RPMI8226 (cell line): Measurements from ENCODE around the gene CIT.

Experiments used
- DNase-seq: peaks from one replicate; pipeline ENCODE4 v3.0.0-alpha.2; 2015

Gene CIT

GRCh38 chr12:119857041-119857591, 20.0 kb downstream of the CIT start:
- DNase-seq = no peak

DNA sequence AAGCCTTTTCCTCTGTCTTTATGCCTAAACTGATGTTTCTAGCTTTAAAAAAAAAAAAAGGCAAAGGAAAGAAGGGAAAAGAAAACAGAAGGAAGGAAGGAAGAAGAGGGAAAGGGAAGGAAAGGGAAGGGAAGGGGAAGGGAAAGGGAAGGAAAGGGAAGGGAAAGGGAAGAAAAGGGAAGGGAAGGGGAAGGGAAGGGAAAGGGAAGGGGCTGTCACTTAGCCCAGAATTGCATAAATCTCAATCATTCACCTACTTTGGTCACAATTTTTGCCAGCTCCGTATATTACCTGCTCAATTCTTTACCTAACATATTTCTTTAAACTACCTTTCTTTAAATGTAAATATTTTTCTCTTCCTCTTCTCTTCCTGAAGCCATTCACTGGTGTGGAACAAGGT, 26.8 kb downstream of the CIT start:
- DNase-seq = no peak

- DNase-seq = no peak
Measured at GRCh38 chr12:119843100-119843499, 34.0 kb downstream of the CIT start.

DNA sequence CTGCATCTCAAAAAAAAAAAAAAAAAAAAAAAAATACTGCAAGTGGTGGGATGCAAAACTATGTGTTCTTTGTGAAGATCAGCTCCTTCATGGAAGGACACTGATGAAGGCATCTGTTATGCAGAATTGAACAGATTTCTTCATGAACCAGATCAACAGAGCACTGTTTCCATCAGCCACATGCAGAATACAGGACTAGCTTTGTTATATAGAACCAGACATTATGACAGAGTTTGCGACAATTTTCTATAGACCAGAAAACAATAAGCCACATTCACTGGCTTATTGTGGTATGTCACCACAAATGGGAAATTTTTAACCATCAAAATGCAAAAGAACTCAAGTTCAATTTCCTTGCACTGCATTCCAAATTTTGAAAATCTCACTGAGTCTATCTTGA, 34.7 kb downstream of the CIT start:
- DNase-seq = no peak

GRCh38 chr12:119841433-119842210, 35.5 kb downstream of the CIT start:
- no peak for DNase-seq

- DNase-seq = no peak
Measured at GRCh38 chr12:119840582-119840981, 36.5 kb downstream of the CIT start.

DNA sequence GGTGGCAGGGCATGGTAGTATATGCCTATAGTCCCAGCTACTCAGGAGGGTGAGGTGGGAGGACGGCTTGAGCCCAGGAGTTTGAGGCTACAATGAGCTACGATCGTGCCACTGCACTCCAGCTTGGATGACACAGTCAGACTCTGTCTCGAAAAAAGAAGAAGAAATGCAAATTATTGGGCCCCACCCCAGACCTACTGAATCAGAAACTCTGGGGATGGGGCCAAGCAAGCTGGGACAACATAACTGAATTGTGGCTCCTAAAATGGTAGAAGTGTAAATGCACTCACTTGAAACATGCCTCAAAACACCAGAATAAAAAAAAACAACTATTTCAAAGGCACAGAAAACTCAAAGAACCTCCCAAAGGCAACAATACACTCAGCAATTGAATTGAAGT, 37.0 kb downstream of the CIT start:
- DNase-seq = no peak

- DNase-seq = no peak
Measured at GRCh38 chr12:119838826-119839600, 38.1 kb downstream of the CIT start.

- DNase-seq = no peak
Measured at GRCh38 chr12:119836781-119837180, 40.3 kb downstream of the CIT start.

GRCh38 chr12:119835068-119835467, 42.1 kb downstream of the CIT start:
- DNase-seq = no peak

DNA sequence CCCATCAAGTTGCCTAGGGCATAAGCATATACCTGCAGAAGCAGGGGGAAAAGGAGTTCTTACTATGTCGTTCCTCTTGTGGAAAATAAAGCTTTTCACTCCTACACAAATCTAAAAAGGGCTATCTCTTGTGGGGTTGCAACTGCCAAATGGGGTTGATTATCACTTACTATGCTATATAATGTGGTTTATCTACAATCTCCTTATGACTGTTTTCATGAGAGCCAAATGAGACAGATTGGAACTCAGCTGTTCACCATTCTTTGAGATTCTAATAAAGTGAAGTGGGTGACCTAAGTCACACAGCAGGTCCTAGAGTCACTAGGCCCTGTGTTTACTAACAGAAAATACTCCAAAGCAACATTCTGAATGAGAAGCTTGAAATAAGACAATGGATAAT, 47.7 kb downstream of the CIT start:
- DNase-seq = no peak

- DNase-seq = no peak
Measured at GRCh38 chr12:119828300-119828699, 48.8 kb downstream of the CIT start.

DNA sequence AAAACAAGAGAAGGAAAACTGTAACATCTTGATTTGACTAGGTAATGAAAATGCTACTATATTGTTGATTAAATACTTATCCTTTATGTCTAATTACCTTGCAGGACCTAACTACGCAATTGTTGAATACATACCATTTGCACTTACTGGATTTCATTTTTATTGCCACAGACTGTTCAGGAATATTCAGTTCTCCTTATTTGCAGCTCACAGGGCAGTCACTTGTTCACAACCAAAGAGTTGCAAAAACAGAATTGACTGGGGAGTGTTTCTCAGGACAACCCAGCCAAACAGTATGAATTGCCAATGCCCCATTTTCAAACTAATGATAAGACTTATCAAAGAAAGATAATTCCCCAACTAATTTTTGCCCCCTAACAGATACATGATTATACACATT, 49.4 kb downstream of the CIT start:
- no peak for DNase-seq

DNA sequence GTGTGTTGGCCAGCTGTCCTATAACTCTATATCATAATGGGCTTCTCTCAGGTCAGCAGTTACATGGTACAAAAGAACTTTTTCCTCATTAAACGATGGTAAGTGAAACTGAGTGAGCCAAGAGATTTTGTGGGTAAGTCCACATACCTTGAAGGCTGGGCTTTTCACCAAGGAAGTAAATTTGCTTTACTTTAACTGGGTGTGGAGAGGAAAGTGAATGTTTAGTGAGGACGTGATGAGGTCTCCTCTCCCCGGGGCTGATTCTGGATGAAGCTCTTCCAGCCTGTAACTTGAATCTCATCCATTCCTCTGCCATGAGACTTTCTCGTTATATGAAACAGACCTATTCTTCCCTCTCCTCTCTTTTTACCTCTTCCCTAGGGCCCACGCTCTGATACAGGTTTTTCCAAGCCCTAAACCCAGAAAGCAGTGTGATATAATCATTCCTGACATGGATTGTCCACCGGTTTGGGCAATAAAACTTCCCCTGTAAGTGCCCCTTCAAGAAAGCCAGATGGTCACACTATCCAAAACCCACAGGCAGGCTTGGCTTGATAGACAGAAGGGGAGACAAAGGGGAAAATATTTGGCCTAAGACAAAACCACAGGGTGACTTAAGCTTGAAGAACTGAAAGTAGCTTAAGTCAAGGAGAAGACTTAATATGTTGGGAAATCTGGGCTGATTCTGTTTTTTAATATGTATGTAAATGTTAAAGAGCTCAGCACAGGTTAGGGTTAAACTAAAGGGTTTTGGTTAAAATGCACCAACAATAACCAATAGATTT, 50.3 kb downstream of the CIT start:
- DNase-seq = no peak

- no peak for DNase-seq
Measured at GRCh38 chr12:119825262-119825661, 51.9 kb downstream of the CIT start.

- no peak for DNase-seq
Measured at GRCh38 chr12:119822046-119822445, 55.1 kb downstream of the CIT start.

GRCh38 chr12:119819322-119819721, 57.8 kb downstream of the CIT start:
- DNase-seq = no peak

DNA sequence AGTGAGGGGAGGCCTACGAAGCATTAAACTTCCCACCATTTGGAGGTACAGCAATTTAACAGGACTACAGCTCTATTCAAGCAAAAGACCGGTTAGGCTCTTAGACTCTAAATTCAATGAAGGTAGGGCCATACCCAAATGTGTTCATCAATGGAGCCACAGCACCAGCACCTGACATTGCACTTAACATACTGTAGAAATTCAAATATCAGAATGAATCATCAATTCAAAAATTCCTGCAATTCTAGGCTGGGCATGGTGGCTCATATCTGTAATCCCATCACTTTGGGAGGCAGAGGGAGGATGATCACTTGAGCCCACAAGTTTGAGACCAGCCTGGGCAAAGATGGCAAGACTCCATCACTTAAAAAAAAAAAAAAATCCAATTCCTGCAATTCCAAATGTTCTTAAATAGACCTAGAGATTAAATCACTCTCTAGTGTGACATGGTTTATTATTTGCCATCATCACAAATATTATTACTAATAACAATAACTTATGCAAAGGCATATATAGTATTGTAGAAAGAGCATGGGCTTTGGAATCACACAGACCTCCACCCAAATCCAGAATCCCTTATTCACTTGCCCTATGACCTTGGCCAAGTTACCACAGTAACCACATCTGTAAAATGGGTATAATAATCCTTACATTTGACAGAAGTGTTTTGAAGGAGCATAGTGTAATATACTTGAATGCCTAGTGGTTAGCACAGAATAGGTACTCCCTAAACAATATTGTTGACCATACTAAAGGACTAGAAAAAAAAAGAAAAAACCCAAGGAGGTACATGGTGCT, 59.4 kb downstream of the CIT start:
- DNase-seq = no peak

DNA sequence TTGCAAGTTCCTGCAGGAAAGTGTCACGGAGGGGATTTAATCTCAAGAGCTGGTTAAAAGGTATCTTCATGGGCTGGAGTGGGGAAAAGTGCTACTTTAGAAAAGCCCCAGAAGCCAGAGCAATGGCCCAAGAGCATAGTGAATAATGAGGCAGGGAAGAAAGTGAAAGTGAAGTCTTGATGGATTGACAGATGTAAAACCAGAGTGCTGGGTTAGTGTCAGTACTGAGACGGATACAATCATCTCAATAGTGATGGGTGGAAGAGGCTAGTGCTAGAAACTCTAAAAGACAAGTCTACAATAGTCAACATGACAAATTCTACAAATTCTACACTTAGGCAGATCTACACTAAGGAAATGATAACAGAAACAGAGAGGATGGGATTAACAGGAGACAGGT, 68.1 kb downstream of the CIT start:
- DNase-seq = no peak

GRCh38 chr12:119808441-119808840, 68.7 kb downstream of the CIT start:
- DNase-seq = no peak

DNA sequence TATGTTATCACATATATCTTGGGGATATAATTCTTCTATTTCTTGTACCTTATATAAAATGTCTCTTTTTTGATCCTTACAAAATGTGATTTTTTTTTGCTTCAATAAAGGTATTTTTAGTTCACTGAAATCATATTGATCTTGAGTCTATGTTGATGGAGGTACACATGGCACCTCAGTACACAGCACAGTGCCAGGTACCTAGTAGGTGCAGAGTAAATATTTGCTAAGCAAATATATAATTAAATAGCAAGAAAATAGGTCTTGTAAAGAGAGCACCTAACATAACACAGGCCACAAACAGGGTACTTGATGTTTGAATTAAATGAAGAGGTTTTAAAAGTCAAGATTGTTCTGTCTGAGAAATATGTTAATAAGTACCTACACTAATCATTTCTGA, 69.7 kb downstream of the CIT start:
- no peak for DNase-seq

GRCh38 chr12:119804011-119804641, 73.0 kb downstream of the CIT start:
- DNase-seq = no peak
